ENCODE measurements around the gene SORBS2. TPM values are rescaled to one million over a fixed set of nuclear protein-coding genes. Genes with fewer than 3 reads are reported as not detected.

SORBS2 gene
- polyA plus RNA-seq, 1 donor = 76.6 TPM

GRCh38 chr4:185805979-185806378, 6.0 kb downstream of the SORBS2 start:
- no peak for DNase-seq

- no peak for DNase-seq
Measured at GRCh38 chr4:185805262-185805802, 6.7 kb downstream of the SORBS2 start.

- no peak for DNase-seq
Measured at GRCh38 chr4:185803022-185803421, 9.0 kb downstream of the SORBS2 start.

- no peak for DNase-seq
Measured at GRCh38 chr4:185801471-185801870, 10.5 kb downstream of the SORBS2 start.

- DNase-seq = no peak
Measured at GRCh38 chr4:185800266-185800945, 11.6 kb downstream of the SORBS2 start.

GRCh38 chr4:185799442-185799841, 12.6 kb downstream of the SORBS2 start:
- no peak for DNase-seq

- DNase-seq = no peak
Measured at GRCh38 chr4:185797596-185798338, 14.2 kb downstream of the SORBS2 start.

- DNase-seq = no peak
Measured at GRCh38 chr4:185797018-185797417, 15.0 kb downstream of the SORBS2 start.

- DNase-seq = no peak
Measured at GRCh38 chr4:185796176-185796575, 15.8 kb downstream of the SORBS2 start.

- DNase-seq = no peak
Measured at GRCh38 chr4:185794637-185795036, 17.4 kb downstream of the SORBS2 start.

GRCh38 chr4:185793716-185794115, 18.3 kb downstream of the SORBS2 start:
- DNase-seq = no peak

- DNase-seq = no peak
Measured at GRCh38 chr4:185793116-185793485, 18.9 kb downstream of the SORBS2 start.

- no peak for DNase-seq
Measured at GRCh38 chr4:185792384-185793115, 19.4 kb downstream of the SORBS2 start.

- DNase-seq = no peak
Measured at GRCh38 chr4:185787926-185788679, 23.9 kb downstream of the SORBS2 start.

- DNase-seq = no peak
Measured at GRCh38 chr4:185786422-185786821, 25.6 kb downstream of the SORBS2 start.

GRCh38 chr4:185783574-185783973, 28.4 kb downstream of the SORBS2 start:
- DNase-seq = no peak

- no peak for DNase-seq
Measured at GRCh38 chr4:185782523-185782922, 29.5 kb downstream of the SORBS2 start.

GRCh38 chr4:185781555-185782215, 30.3 kb downstream of the SORBS2 start:
- no peak for DNase-seq

- no peak for DNase-seq
Measured at GRCh38 chr4:185780472-185780871, 31.5 kb downstream of the SORBS2 start.

- no peak for DNase-seq
Measured at GRCh38 chr4:185779517-185779916, 32.5 kb downstream of the SORBS2 start.

GRCh38 chr4:185778307-185778706, 33.7 kb downstream of the SORBS2 start:
- DNase-seq = no peak
